SHP77 (cell line): ENCODE data around the gene GALP.
A peak's percentile ranks its signal among the peaks of the same experiment; 100 is the strongest.
"Not testable (repeated sequence)": the region's sequence is repeated elsewhere in the genome, so short reads cannot be mapped to it uniquely, and the experiment has no call there.

Experiments
- DNase-seq, 2 experiments: peaks; one replicate each; lab custom pipeline; 2025; lab: John Stamatoyannopoulos, UW

GALP gene

DNA sequence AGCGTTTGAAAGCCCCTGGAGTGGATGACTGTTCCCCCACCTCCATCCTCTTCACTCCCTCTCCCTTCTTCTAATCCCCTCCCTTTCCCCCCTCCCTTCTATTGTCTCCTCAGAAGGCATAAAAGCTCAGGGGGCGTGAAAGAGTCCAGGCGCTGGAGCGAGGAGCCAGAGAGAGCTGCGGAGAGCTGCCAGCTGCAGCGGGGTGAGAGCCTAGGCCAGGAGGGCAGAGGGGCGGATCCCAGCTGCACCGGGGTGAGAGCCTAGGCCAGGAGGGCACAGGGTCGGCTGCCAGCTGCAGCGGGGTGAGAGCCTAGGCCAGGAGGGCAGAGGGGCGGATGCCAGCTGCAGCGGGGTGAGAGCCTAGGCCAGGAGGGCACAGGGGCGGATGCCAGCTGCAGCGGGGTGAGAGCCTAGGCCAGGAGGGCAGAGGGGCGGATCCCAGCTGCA lies at the start of gene GALP:
GALP (plus strand) TSS at position 148 of the 447 bp plus-strand sequence. CDS start 1,101 bp downstream, outside the sequence.
- DNase-seq: not testable (repeated sequence)

DNA sequence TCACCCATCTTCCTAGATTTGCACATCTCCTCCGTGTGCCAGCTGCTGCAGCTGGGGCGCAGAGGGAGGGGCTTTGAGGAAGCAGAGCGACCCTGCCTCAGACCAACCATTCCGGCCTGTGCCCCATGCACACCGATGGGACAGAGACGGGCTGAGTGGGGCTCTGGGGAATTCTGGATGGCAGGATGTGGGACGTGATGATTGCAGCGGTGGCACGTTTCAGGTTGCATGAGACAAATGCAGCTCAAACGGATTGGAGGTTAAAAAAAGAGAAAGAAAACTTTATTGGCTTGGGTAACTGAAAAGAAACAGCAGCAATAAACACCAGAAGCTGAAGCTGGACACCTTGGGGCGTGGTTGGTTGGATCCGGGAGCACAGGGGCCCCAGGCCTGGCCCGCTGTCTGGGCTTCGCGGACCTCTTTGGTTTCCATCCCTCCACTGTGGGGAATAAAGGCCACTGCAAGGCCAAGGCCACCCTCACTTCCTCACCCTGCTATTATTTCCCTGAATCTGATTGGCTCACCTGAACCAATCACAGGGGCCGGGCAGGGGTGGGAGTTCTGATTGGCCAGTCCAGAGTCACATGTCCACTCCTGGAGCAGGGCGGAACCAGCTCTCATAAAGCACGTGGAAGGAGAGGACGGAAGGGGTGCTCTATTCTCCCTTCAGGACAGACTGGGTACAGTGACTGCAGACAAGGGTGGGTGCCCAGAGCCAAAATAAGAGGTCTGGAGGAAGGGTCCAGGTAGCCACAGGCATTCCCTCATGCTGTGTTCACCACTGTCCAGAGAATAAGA lies 48.6 kb upstream of the GALP start:
- no peak for DNase-seq

GRCh38 chr19:56130006-56130405 lies 45.8 kb upstream of the GALP start:
- DNase-seq: no peak

DNA sequence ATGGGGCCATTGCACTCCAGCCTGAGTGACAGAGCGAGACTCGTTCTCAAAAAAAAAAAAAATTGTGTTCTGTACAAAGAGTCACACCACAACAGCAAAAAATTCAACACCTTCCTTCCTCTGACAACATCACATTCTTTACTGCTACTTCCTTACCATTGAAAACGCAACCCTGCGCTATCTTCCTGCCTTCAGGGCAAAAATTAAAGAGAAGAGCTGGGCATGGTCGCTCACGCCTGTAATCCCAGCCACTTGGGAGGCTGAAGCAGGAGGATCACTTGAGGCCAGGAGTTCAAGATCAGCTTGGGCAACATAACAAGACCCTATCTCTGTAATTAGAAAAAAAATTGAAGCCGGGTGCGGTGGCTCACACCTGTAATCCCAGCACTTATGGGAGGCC lies 44.2 kb upstream of the GALP start:
- no peak for DNase-seq

DNA sequence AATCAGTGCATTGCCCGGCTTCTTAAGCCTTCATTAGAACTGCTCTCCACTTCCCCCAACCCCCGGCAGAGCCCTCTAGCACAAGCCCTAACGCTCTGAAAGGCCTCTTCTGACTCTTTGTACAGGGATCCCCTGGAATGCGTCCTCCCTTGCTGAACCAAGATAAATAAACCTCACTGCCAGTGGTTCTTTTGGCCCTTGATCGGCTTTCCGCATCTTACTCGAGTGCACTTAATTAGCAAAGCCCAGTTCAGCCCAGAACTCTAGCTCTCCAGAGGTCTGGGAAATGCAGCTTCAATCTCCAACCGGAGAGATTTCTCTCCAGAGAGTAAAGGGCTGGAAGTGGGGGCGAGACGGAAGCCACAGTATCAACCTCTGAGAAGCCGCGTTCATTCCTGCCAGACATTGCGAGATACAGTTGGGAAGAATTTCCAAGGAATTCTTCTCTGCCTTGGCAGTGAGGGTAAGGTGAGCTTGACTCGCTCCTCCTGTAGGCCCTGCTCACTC lies 43.4 kb upstream of the GALP start:
- DNase-seq: no peak

GRCh38 chr19:56133858-56134653 lies 41.8 kb upstream of the GALP start:
- no peak for DNase-seq

DNA sequence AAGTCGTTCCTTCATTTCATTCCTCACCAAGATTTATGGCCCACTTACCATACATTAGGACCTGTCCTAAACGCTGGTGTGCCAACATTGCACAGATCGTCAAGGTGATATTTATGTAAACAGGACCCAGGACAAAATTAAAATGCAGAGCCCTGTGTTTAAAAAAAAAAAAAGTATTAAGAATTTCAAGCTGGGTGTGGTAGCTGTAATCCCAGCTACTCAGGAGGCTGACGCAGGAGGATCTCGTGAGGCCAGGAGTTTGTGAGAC lies 41.2 kb upstream of the GALP start:
- no peak for DNase-seq

GRCh38 chr19:56136362-56136761 lies 39.4 kb upstream of the GALP start:
- no peak for DNase-seq

DNA sequence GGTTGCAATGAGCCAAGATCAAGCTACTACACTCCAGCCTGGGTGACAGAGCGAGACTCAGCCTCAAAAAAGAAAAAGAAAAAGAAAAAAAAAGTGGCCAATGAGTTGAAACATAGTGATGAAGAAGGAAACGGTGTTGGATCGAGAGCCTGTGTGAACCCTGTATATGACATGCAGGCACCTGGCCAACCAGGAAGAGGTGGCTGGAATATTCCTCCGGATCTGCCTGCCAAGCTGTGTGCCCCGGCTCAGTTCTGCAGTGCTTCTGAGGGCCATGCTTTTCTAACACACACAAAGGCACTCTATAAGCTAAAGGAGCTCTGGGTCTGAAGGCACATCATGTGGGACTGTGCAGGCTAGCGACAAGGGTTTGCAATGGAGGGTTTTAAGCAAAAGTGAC lies 38.4 kb upstream of the GALP start:
- no peak for DNase-seq

DNA sequence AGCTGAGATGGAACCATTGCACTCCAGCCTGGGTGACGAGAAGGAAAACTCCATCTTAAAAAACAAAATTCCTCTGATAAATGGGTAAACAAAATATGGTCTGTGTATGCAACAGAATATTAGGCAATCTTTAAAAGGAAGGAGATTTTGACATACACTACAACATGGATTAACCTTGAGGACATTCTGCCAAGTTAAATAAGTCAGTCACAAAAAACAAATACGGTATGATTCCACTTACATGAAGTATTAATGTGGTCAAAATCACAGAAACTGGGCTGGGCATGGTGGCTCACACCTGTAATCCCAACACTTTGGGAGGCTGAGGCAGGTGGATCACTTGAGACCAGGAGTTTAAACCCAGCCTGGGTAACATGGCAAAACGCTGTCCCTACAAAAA lies 37.7 kb upstream of the GALP start:
- no peak for DNase-seq

GRCh38 chr19:56139847-56140582 lies 35.8 kb upstream of the GALP start:
- DNase-seq: no peak

GRCh38 chr19:56140583-56141416 lies 35.0 kb upstream of the GALP start, which contains the start of gene ZNF444:
TSS of gene ZNF444 (plus strand) at chr19:56141287. CDS start at chr19:56146912, 5,625 bp downstream.
- DNase-seq: peak; percentile 99

DNA sequence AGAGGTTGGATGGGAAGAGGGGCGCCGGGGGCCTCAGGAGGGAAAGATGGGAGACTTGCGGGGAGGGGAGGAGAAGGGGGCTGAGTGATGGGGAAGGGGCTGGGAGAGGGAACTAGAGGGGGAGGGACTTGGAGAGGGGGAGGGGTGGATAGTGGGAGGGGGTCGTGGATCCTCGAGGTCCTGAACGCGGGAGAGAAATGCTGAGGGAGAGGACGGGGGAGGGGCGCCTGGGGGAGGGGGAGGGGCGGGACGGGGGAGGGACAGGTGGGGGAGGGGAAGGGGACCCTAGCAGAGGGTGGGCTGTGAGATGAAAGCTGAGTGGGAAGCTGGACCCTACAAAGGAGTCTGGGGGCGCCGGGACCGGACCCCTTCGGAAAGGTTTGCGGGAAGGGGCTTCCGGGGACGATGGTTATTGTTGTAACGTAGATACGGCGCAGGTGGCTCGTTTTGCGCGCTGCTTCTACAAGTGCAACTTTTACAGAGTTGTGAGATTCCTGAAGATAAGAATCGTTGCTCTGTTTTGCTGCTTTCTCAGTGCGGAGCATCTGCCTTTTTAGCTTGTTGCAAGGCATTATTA lies 34.3 kb upstream of the GALP start:
- DNase-seq: no peak

GRCh38 chr19:56142087-56142787 lies 33.6 kb upstream of the GALP start:
- no peak for DNase-seq

- DNase-seq: no peak
Measured at GRCh38 chr19:56142897-56143434, 32.8 kb upstream of the GALP start.

GRCh38 chr19:56144376-56144775 lies 31.4 kb upstream of the GALP start:
- no peak for DNase-seq

DNA sequence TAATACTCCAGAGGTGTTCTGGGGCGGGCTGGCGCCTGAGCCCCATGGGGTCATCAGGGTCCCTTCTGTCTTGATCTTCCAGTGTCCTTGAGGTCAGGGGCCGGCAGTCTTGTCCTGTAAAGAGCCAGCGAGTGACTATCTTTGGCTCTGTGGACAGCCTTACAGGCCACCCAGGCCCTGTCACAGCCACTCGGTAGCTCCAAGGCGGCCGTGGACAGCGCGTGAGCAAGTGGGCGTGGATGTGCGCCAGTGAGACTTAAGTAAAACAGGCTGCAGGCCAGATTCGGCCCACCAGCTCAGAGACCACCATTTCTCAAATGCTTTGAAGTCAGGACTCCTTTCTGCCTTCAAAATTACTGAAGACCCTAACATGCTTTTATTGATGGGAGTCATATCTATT lies 31.0 kb upstream of the GALP start:
- DNase-seq: no peak

DNA sequence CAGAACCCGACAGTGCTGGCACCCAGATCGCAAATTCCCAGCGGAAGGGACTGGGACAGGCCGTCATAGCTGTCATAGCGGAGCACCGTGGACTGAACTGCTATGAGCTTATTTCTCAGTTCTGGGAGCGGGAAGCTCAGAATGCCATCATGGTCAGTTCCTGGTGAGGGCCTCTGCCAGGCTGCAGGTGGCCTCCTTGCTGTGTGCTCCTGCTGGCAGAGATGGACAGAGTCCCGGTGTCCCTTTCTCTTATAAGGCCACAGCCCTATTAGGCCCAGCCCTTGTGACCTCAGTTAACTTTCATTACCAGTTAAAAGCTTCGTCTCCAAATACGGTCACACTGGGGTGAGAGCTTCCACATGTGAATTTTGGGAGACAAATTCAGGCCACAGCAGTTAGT lies 30.1 kb upstream of the GALP start:
- no peak for DNase-seq

DNA sequence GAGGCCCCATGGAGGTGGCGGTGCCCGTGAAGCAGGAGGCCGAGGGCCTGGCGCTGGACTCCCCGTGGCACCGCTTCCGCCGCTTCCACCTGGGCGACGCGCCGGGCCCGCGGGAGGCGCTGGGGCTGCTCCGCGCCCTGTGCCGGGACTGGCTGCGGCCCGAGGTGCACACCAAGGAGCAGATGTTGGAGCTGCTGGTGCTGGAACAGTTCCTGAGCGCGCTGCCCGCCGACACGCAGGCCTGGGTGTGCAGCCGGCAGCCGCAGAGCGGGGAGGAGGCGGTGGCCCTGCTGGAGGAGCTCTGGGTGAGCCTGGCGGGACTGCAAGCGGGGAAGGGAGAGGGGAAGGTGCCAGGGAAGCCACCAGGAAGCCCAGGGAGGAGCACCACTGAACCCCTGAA lies 28.9 kb upstream of the GALP start:
- DNase-seq: no peak

DNA sequence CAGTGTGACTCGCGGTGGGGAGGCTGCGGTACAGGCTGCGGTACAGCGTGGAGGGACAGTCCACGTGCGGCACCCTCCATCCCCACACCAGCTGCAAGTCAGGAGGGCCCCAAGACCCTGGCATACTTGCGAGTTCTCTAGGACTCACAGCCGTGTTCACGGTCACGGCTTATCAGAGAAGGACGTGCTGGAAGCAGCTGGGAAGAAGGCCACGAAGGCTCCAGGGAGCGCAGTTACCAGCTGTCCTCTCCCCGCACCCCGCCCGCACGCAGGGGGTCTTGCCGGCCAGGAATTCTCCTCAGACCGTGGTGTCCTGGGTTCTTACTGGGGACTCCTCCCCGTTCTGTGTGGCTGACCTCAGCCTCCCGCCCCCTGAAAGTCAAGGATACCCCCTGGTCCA lies 28.5 kb upstream of the GALP start:
- DNase-seq: no peak
